ENCODE data around the gene PDK3. TPM values are rescaled to one million over a fixed set of nuclear protein-coding genes. Genes with fewer than 3 reads are reported as not detected.

PDK3 gene
- total RNA-seq, 1 experiment from 2014 or later: 47.3 TPM

- H3K27ac ChIP-seq (ENCODE audit: insufficient read length, low read depth, low read length): no peak overlapping the region
- no peak overlapping the region for H3K4me2 ChIP-seq (ENCODE audit: insufficient read depth, insufficient read length, low read length)
- H3K9ac ChIP-seq (ENCODE audit: extremely low read depth, insufficient read length, low read length): no peak overlapping the region
- H2BK20ac ChIP-seq (ENCODE audit: low read depth, low read length, poor library complexity, severe bottlenecking): no peak overlapping the region
- H4K20me1 ChIP-seq (ENCODE audit: control insufficient read depth, insufficient read depth, insufficient read length): no peaks in the 10 kb centered on the region
- H2BK15ac ChIP-seq (ENCODE audit: low read depth, low read length): no peak overlapping the region
- H3K4ac ChIP-seq (ENCODE audit: low read depth, low read length): no peak overlapping the region
- no peak overlapping the region for H4K91ac ChIP-seq (ENCODE audit: insufficient read length, low read depth, low read length)
- H3T11ph ChIP-seq (ENCODE audit: low read length): no peak overlapping the region
- no peak overlapping the region for H3K14ac ChIP-seq (ENCODE audit: insufficient read depth, low read length)
- no peak overlapping the region for H2BK120ac ChIP-seq (ENCODE audit: low read depth, low read length, poor library complexity, severe bottlenecking)
- Mint-ChIP-seq H3K27me3 (ENCODE audit: low read depth) (no peaks in the 10 kb centered on the region), H3K36me3 (ENCODE audit: insufficient read depth in 1 of 3, low read depth in 3 of 3) (peaks cover 2 to 13% (median 6%) of the 10 kb centered on the region in 3 experiments; a peak in 4 of 7 replicates), H3K9me3 (peaks cover 0 to 2% of the 10 kb centered on the region in 2 experiments; a peak in 1 of 5 replicates), H3K27ac (no peak overlapping the region), H3K4me1 (peaks cover 25 to 37% of the 10 kb centered on the region in 2 experiments), H3K4me3 (no peak overlapping the region)
- peaks cover 4% of the 10 kb centered on the region; the same call in 1 of the 2 replicates for H3K79me2 ChIP-seq (ENCODE audit: insufficient read depth, low read length)
- H2AK5ac ChIP-seq (ENCODE audit: insufficient read length, low read length): no peak overlapping the region
- H3K27me3 ChIP-seq (ENCODE audit: insufficient read depth, low read length): no peaks in the 10 kb centered on the region
- H4K8ac ChIP-seq (replicated peaks; ENCODE audit: insufficient read length, low read depth, low read length): no peak overlapping the region
- no CpG with 5 or more reads among the region's 5 CpGs for WGBS (ENCODE audit: extremely low coverage, insufficient read length, low lambda C conversion rate)
- no peaks in the 10 kb centered on the region for H3K23me2 ChIP-seq (ENCODE audit: insufficient read length, low read depth, low read length, poor library complexity, severe bottlenecking)
- no peak for DNase-seq
- no peak overlapping the region for H2BK5ac ChIP-seq (ENCODE audit: insufficient read length, low read length)
- H3K23ac ChIP-seq (ENCODE audit: insufficient read length, low read depth, low read length): no peak overlapping the region
- H4K5ac ChIP-seq (ENCODE audit: insufficient read length, low read depth, low read length): no peak overlapping the region
- no peak overlapping the region for H3K18ac ChIP-seq (ENCODE audit: insufficient read length, low read depth, low read length)
- peaks cover 2% of the 10 kb centered on the region; the same call in 1 of the 2 replicates for H3K4me1 ChIP-seq (ENCODE audit: insufficient read depth, low read length)
- H2AFZ ChIP-seq (ENCODE audit: low read length): no peak overlapping the region
- no peak for TF ChIP-seq CTCF (conservative IDR thresholded peaks at IDR 0.05)
- no peak overlapping the region for H3K56ac ChIP-seq (ENCODE audit: insufficient read length, low read depth, low read length)
- no peaks in the 10 kb centered on the region for H3K9me3 ChIP-seq (ENCODE audit: control insufficient read depth, low read depth, low read length)
- H3K79me1 ChIP-seq (ENCODE audit: insufficient read depth, low read depth, low read length, poor library complexity, severe bottlenecking): peaks cover 2% of the 10 kb centered on the region
- H2BK12ac ChIP-seq (ENCODE audit: insufficient read length, low read depth, low read length): no peak overlapping the region
Observed at GRCh38 chrX:24480400-24480865, 15.3 kb downstream of the PDK3 start.

Data from H9 (cell line).